ENCODE results near the gene PRSS38. TPM values are rescaled to one million over a fixed set of nuclear protein-coding genes. Genes with fewer than 3 reads are reported as not detected.

PRSS38 gene
- total RNA-seq (2014; rRNA removed; shearing (Covaris generic)): not detected in 2 replicates
- not detected in 2 replicates for polyA plus RNA-seq (2016; fragmentation: Nextera tagmentation; extraction: Ambion mirVana)

- 73 to 74% methylated on average over 38 to 39 of the region's 44 CpGs for WGBS, 2 experiments (ENCODE audit: low coverage in 1 of 2, low lambda C conversion rate in 2 of 2, missing lambda C conversion rate in 2 of 2)
- no peak within 1 kb of the TSS for H3K9ac ChIP-seq
- in situ Hi-C loops (cut with MboI): no loop called here
Measured at GRCh38 chr1:227815468-227816409, at the start of gene PRSS38. Gene PRSS38, plus strand, starts transcription at chr1:227815675. Its CDS starts 42 bp downstream, at chr1:227815717.

GRCh38 chr1:227766015-227766634 lies 49.4 kb upstream of the PRSS38 start:
- Histone ChIP-seq H3K27ac (no peak overlapping the region), H3K9ac (no peak overlapping the region), H3K79me2 (ENCODE audit: insufficient read depth) (peaks cover 14% of the 10 kb centered on the region; the same call in 1 of the 2 replicates), H3F3A (ENCODE audit: insufficient read depth) (peaks cover 7% of the 10 kb centered on the region), H3K36me3 (ENCODE audit: low read depth) (peaks cover under 1% of the 10 kb centered on the region; the same call in 1 of the 2 replicates), H3K4me3 (no peak overlapping the region), H3K27me3 (replicated peaks; ENCODE audit: insufficient read depth) (no peaks in the 10 kb centered on the region), H3K9me2 (ENCODE audit: insufficient read depth) (no peaks in the 10 kb centered on the region), H2AFZ (no peak overlapping the region), H3K4me2 (ENCODE audit: unreplicated experiment) (no peak overlapping the region), H3K9me3 (ENCODE audit: low read depth) (no peaks in the 10 kb centered on the region), H4K20me1 (ENCODE audit: insufficient read depth) (0 out of 2 replicates have a peak, but pooled peaks cover 3% of the 10 kb centered on the region), H3K4me1 (ENCODE audit: insufficient read depth) (peaks cover 17% of the 10 kb centered on the region; the same call in 1 of the 2 replicates)
- TF ChIP-seq EZH2phosphoT487 (IDR thresholded peaks at IDR 0.05; ENCODE audit: insufficient read depth, low read depth) (no peak), EZH2 (IDR thresholded peaks at IDR 0.05; ENCODE audit: insufficient read depth, poor library complexity, severe bottlenecking) (no peak)
- WGBS, 2 experiments (ENCODE audit: low coverage in 1 of 2, low lambda C conversion rate in 2 of 2, missing lambda C conversion rate in 2 of 2): 78 to 83% methylated on average over 17 of the region's 17 CpGs
- in situ Hi-C loops (cut with MboI): loop anchor here (10.0 kb wide), 1 partner anchor 189 kb away; no protein-coding TSS in a partner anchor
- DNase-seq: peak; percentile 15

More at GRCh38 chr1:227815468-227816409, at the start of gene PRSS38:
- no peak for DNase-seq
- Histone ChIP-seq H3K4me1 (ENCODE audit: insufficient read depth) (no peaks in the 10 kb centered on the region), H3F3A (ENCODE audit: insufficient read depth) (no peaks in the 10 kb centered on the region), H3K4me2 (ENCODE audit: unreplicated experiment) (no peak within 1 kb of the TSS), H4K20me1 (ENCODE audit: insufficient read depth) (no peaks in the 10 kb centered on the region), H3K4me3 (no peak within 1 kb of the TSS), H3K27ac (no peak within 1 kb of the TSS), H3K27me3 (replicated peaks; ENCODE audit: insufficient read depth) (no peaks in the 10 kb centered on the region), H2AFZ (no peak within 1 kb of the TSS), H3K36me3 (ENCODE audit: low read depth) (no peaks in the 10 kb centered on the region), H3K9me2 (ENCODE audit: insufficient read depth) (no peaks in the 10 kb centered on the region), H3K9me3 (ENCODE audit: low read depth) (no peaks in the 10 kb centered on the region), H3K79me2 (ENCODE audit: insufficient read depth) (no peaks in the 10 kb centered on the region)
- TF ChIP-seq EZH2phosphoT487 (IDR thresholded peaks at IDR 0.05; ENCODE audit: insufficient read depth, low read depth) (no peak), EZH2 (IDR thresholded peaks at IDR 0.05; ENCODE audit: insufficient read depth, poor library complexity, severe bottlenecking) (no peak)

GRCh38 chr1:227766653-227767277 lies 48.7 kb upstream of the PRSS38 start:
- no peaks in the 10 kb centered on the region for H3K9me2 ChIP-seq (ENCODE audit: insufficient read depth)
- DNase-seq: no peak
- H3K4me3 ChIP-seq: no peak overlapping the region
- no peak for TF ChIP-seq EZH2 (IDR thresholded peaks at IDR 0.05; ENCODE audit: insufficient read depth, poor library complexity, severe bottlenecking)
- TF ChIP-seq EZH2phosphoT487 (IDR thresholded peaks at IDR 0.05; ENCODE audit: insufficient read depth, low read depth): no peak
- H3K36me3 ChIP-seq (ENCODE audit: low read depth): no peaks in the 10 kb centered on the region
- peaks cover 8% of the 10 kb centered on the region; the same call in 1 of the 2 replicates for H3K79me2 ChIP-seq (ENCODE audit: insufficient read depth)
- H3F3A ChIP-seq (ENCODE audit: insufficient read depth): 0 out of 2 replicates have a peak, but pooled peaks cover under 1% of the 10 kb centered on the region
- H4K20me1 ChIP-seq (ENCODE audit: insufficient read depth): no peaks in the 10 kb centered on the region
- peaks cover 17% of the 10 kb centered on the region; the same call in 1 of the 2 replicates for H3K4me1 ChIP-seq (ENCODE audit: insufficient read depth)
- in situ Hi-C loops (cut with MboI): loop anchor here (10.0 kb wide), 1 partner anchor 188 kb away; no protein-coding TSS in a partner anchor
- H3K9me3 ChIP-seq (ENCODE audit: low read depth): no peaks in the 10 kb centered on the region
- WGBS, 2 experiments (ENCODE audit: low coverage in 1 of 2, low lambda C conversion rate in 2 of 2, missing lambda C conversion rate in 2 of 2): 90% methylated on average over 18 to 19 of the region's 19 CpGs
- no peak overlapping the region for H2AFZ ChIP-seq
- no peaks in the 10 kb centered on the region for H3K27me3 ChIP-seq (replicated peaks; ENCODE audit: insufficient read depth)
- H3K27ac ChIP-seq: no peak overlapping the region
- H3K4me2 ChIP-seq (ENCODE audit: unreplicated experiment): no peak overlapping the region
- H3K9ac ChIP-seq: no peak overlapping the region

Measured in GM23248 (cell line).